HepG2 (cell line): Measurements from ENCODE around the gene PCDHB14. TPM values are rescaled to one million over a fixed set of nuclear protein-coding genes. Genes with fewer than 3 reads are reported as not detected.
"Not testable (repeated sequence)": the region's sequence is repeated elsewhere in the genome, so short reads cannot be mapped to it uniquely, and the experiment has no call there.

Experiments
- ATAC-seq: fragments of 200-7000 bp; cut with Tn5 transposase; 3 replicates; pipeline ENCODE4 v1.9.1; 2020; ENCODE audit warnings: mild to moderate bottlenecking, moderate library complexity
- BruUV-seq: library from RNA; stranded (reverse); fragments of 400-500 nt; replicated peaks from 2 replicates; lab custom pipeline; 2021; lab: Mats Ljungman, UMichigan
- CTCF ChIA-PET: fragments of 300-600 bp; formaldehyde crosslinking; extraction: SDS; loops from one replicate; lab custom pipeline; 2021; ENCODE audit warnings: low total read pairs, inconsistent platforms, low intra/inter-chr PET ratio; lab: Yijun Ruan, JAX
- POLR2A ChIA-PET: fragments of 350-600 bp; sonication (Branson Sonifier 250); formaldehyde crosslinking; loops from one replicate; lab custom pipeline; 2020; ENCODE audit warnings: antibody characterized with exemption, inconsistent platforms; lab: Yijun Ruan, JAX
- DNase-seq: peaks from one replicate; pipeline ENCODE4 v3.0.0-alpha.2; 2015; ENCODE audit warnings: low spot score
- FAIRE-seq: peaks from 3 replicates; lab custom pipeline; 2011; peaks lifted over from hg19 to GRCh38; lab: Jason Lieb, UNC
- H2AFZ ChIP-seq: one replicate; pipeline ENCODE4 v1.6.1; 2011; ENCODE audit warnings: low read length, inconsistent platforms
- H3K27ac ChIP-seq: fragments of 300-600 bp; 3 replicates; pipeline ENCODE4 v1.8.0; 2011; ENCODE audit warnings: mixed run types, mild to moderate bottlenecking, mixed read lengths, low read length, inconsistent platforms; ENCODE audit not compliant: insufficient read depth; ENCODE audit errors: extremely low read length
- H3K27me3 ChIP-seq, 2 experiments: fragments of 200-600 bp in 1 of 2; 2 replicates in 1 of 2; 3 replicates in 1 of 2; pipeline versions ENCODE4 v1.6.0 to v1.8.0; 2011; ENCODE audit warnings: low read length in 2 of 2, mild to moderate bottlenecking in 2 of 2, moderate library complexity in 2 of 2, inconsistent platforms in 1 of 2; ENCODE audit not compliant: insufficient read depth in 2 of 2, control insufficient read depth in 1 of 2
- H3K36me3 ChIP-seq, 2 experiments: fragments of 200-600 bp in 1 of 2; replicated peaks in 1 of 2; 2 replicates in 1 of 2; 3 replicates in 1 of 2; pipeline versions ENCODE4 v1.5.1 to v1.8.0; 2011; ENCODE audit warnings: low read length in 2 of 2, inconsistent platforms in 1 of 2; ENCODE audit not compliant: insufficient read depth in 2 of 2, control insufficient read depth in 1 of 2
- H3K4me1 ChIP-seq: 2 replicates; pipeline ENCODE4 v1.5.1; 2012; ENCODE audit warnings: low read length, inconsistent platforms; ENCODE audit not compliant: insufficient read depth
- H3K4me2 ChIP-seq: 2 replicates; pipeline ENCODE4 v1.6.0; 2011; ENCODE audit warnings: low read depth, low read length, inconsistent platforms
- H3K4me3 ChIP-seq, 3 experiments: fragments of 200-600 bp in 1 of 3; sonication (generic), shearing (Covaris generic) in 1 of 3; replicated peaks in 1 of 3; 2 replicates each; pipeline ENCODE4 v1.5.1; 2011 to 2016; ENCODE audit warnings: low read length in 3 of 3, inconsistent platforms in 2 of 3, low read depth in 2 of 3, mild to moderate bottlenecking in 2 of 3, control low read depth in 1 of 3, mixed read lengths in 1 of 3; ENCODE audit not compliant: insufficient read depth in 1 of 3
- H3K79me2 ChIP-seq: one replicate; pipeline ENCODE4 v1.6.1; 2011; ENCODE audit warnings: low read length, inconsistent platforms; ENCODE audit not compliant: insufficient read depth
- H3K9ac ChIP-seq: 2 replicates; pipeline ENCODE4 v1.6.0; 2011; ENCODE audit warnings: mild to moderate bottlenecking, low read depth, low read length, inconsistent platforms; ENCODE audit not compliant: insufficient read depth
- H3K9me3 ChIP-seq: 2 replicates; pipeline ENCODE4 v1.5.1; 2012; ENCODE audit warnings: mild to moderate bottlenecking, low read length
- H4K20me1 ChIP-seq: 2 replicates; pipeline ENCODE4 v1.6.0; 2011; ENCODE audit warnings: inconsistent platforms, mild to moderate bottlenecking, low read length, moderate library complexity; ENCODE audit not compliant: insufficient read depth
- WGBS: methylation state at CpG from one replicate; pipeline ENCODE4 v1.1.6; 2017; ENCODE audit warnings: low lambda C conversion rate; 5-methylcytosine and 5-hydroxymethylcytosine counted together
- in situ Hi-C: cut with HindIII; loops from 2 replicates; pipeline ENCODE4 v1.10.0; 2017; ENCODE audit warnings: low pct_unique_long_range_greater_than_20kb; ENCODE audit not compliant: extremely low pct_ligation_motif_present
- intact Hi-C: fragments of 100-400 bp; cut with micrococcal nuclease; formaldehyde crosslinking; loops from one replicate; pipeline ENCODE4 v1.10.0; 2022; ENCODE audit not compliant: unreplicated experiment
- polyA plus RNA-seq, 8 experiments: library from polyadenylated mRNA; depleted of rRNA in 3 of 8; stranded (reverse) in 7 of 8; unstranded in 1 of 8; fragments of >200 nt; fragmentation: Illumina TruSeq in 4 of 8; extraction: Trizol in 4 of 8; gene quantifications; 2 replicates each; pipeline versions ENCODE4 v1.2.1 to v1.2.3, GENCODE V29; 2011 to 2016; ENCODE audit warnings: low read depth in 4 of 8, missing spikeins in 1 of 8, mixed read lengths in 1 of 8; ENCODE audit not compliant: insufficient read depth in 1 of 8
- total RNA-seq, 5 experiments: library from RNA; depleted of rRNA; stranded (reverse); fragments of >200 nt; fragmentation: Illumina TruSeq; extraction: Trizol; gene quantifications; 2 replicates each; pipeline ENCODE4 v1.2.3, GENCODE V29; 2016; ENCODE audit warnings: low read depth in 1 of 5

Gene PCDHB14
- total and polyA plus RNA-seq, 2 of the 13 experiments (the other 11 are each of a cell fraction or from before 2014, with no cell fraction given): 0.37 to 0.40 TPM

DNA sequence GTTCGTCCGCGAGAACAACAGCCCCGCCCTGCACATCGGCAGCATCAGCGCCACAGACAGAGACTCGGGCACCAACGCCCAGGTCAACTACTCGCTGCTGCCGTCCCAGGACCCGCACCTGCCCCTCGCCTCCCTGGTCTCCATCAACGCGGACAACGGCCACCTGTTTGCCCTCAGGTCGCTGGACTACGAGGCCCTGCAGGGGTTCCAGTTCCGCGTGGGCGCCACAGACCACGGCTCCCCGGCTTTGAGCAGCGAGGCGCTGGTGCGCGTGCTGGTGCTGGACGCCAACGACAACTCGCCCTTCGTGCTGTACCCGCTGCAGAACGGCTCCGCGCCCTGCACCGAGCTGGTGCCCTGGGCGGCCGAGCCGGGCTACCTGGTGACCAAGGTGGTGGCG is 12.9 kb upstream of the PCDHB14 start:
- 80% methylated on average over 26 of the region's 39 CpGs for WGBS
- FAIRE-seq, in situ Hi-C loops: not testable (repeated sequence)

DNA sequence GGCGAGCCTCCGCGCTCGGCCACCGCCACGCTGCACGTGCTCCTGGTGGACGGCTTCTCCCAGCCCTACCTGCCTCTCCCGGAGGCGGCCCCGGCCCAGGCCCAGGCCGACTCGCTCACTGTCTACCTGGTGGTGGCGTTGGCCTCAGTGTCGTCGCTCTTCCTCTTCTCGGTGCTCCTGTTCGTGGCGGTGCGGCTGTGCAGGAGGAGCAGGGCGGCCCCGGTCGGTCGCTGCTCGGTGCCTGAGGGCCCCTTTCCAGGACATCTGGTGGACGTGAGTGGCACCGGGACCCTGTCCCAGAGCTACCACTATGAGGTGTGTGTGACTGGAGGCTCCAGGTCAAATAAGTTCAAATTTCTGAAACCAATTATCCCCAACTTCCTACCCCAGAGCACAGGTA is 12.3 kb upstream of the PCDHB14 start:
- BruUV-seq, intact Hi-C loops, in situ Hi-C loops, DNase-seq, H3K9ac ChIP-seq, ATAC-seq, H3K9me3 ChIP-seq, FAIRE-seq, H3K27me3 ChIP-seq, H2AFZ ChIP-seq, CTCF ChIA-PET, H3K27ac ChIP-seq, H3K36me3 ChIP-seq, H3K4me3 ChIP-seq, H3K4me1 ChIP-seq, H3K79me2 ChIP-seq, H3K4me2 ChIP-seq, H4K20me1 ChIP-seq, POLR2A ChIA-PET: not testable (repeated sequence)
- whole genome bisulfite sequencing: 55% methylated on average over 22 of the region's 27 CpGs

More for the DNA sequence above, 12.9 kb upstream of the PCDHB14 start:
- H3K27ac ChIP-seq, POLR2A ChIA-PET, H3K4me2 ChIP-seq, ATAC-seq, H4K20me1 ChIP-seq, H2AFZ ChIP-seq, BruUV-seq, intact Hi-C loops, H3K27me3 ChIP-seq, H3K79me2 ChIP-seq, H3K4me3 ChIP-seq, H3K9me3 ChIP-seq, H3K9ac ChIP-seq, CTCF ChIA-PET, H3K36me3 ChIP-seq, H3K4me1 ChIP-seq, DNase-seq: not testable (repeated sequence)
